ENCODE data around the gene ANKRD33B.
"Not testable (repeated sequence)": the region's sequence is repeated elsewhere in the genome, so short reads cannot be mapped to it uniquely, and the experiment has no call there.

The ANKRD33B gene

GRCh38 chr5:10635867-10636350 lies 72.0 kb downstream of the ANKRD33B start:
- peak; percentile 73 for DNase-seq (ENCODE audit: low read depth)
- no peak for TF ChIP-seq CTCF (IDR thresholded peaks at IDR 0.05; ENCODE audit: insufficient read depth, low read depth, low read length, missing control alignments)
- peak overlapping the region; percentile 15 for H3K4me3 ChIP-seq (ENCODE audit: low read depth, low read length)

DNA sequence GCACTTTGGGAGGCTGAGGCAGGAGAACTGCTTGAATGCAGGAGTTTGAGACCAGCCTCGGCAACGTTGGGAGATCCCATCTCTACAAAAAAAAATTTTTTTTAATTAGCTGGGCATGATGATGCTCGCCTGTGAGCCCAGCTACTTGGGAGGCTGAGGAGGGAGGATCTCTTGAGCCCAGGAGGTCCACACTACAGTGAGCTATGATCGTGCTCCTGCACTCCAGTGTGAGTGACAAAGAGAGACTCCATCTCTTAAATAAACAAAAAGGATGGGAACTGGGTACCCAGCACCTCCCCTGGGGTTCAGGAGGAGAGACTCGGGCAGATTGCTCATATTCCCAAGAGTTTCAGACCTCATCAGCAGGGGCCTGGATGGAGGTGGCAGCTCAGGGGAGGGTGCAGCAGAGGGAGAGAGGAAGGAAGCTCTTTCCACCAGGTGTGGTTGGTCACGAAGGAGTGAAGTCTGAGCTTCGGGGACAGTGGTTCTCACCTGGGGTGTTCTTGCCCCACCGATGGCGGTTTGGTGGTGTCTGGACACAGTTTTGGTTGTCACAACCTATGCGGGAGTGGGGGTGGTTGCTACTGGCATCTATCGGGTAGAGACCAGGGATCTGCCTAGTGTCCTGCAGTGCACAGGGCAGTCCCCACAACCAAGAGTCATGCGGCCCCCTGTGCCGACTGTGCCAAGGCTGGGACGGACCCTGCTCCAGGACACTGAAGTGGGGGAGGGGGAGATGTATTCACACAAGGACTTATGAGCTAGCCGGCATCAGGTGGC lies 72.7 kb downstream of the ANKRD33B start:
- DNase-seq (ENCODE audit: low read depth) = no peak
- H3K4me3 ChIP-seq (ENCODE audit: low read depth, low read length) = peak overlapping the region; percentile 15; the same call in 1 of the 2 replicates

DNA sequence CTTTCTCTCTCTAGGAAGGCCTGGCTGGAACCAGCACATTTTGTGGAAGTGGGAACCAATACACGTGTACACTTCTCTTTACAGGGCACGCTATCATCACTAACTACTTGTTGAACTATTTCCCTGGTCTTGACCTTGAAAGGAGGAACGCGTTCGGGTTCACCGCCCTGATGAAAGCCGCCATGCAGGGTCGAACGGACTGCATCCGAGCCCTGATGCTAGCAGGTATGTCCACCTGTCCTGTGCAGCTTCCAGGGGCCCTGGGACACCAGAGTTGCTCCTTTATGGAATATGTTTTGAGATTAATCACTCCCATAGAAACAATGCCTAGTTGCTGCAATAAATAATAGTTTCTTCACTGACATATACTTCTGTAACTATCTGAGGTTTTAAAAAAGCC lies 74.1 kb downstream of the ANKRD33B start:
- no peak for TF ChIP-seq CTCF (IDR thresholded peaks at IDR 0.05; ENCODE audit: insufficient read depth, low read depth, low read length, missing control alignments)
- no peak overlapping the region for H3K4me3 ChIP-seq (ENCODE audit: low read depth, low read length)
- DNase-seq (ENCODE audit: low read depth) = no peak

More for the DNA sequence above, 72.7 kb downstream of the ANKRD33B start:
- no peak for TF ChIP-seq CTCF (IDR thresholded peaks at IDR 0.05; ENCODE audit: insufficient read depth, low read depth, low read length, missing control alignments)

- DNase-seq (ENCODE audit: low read depth); H3K4me3 ChIP-seq (ENCODE audit: low read depth, low read length): not testable (repeated sequence)
Observed at GRCh38 chr5:10638723-10639122, 74.9 kb downstream of the ANKRD33B start.

GRCh38 chr5:10639846-10640368 lies 76.0 kb downstream of the ANKRD33B start:
- no peak for TF ChIP-seq CTCF (IDR thresholded peaks at IDR 0.05; ENCODE audit: insufficient read depth, low read depth, low read length, missing control alignments)
- H3K4me3 ChIP-seq (ENCODE audit: low read depth, low read length) = no peak overlapping the region
- no peak for DNase-seq (ENCODE audit: low read depth)

DNA sequence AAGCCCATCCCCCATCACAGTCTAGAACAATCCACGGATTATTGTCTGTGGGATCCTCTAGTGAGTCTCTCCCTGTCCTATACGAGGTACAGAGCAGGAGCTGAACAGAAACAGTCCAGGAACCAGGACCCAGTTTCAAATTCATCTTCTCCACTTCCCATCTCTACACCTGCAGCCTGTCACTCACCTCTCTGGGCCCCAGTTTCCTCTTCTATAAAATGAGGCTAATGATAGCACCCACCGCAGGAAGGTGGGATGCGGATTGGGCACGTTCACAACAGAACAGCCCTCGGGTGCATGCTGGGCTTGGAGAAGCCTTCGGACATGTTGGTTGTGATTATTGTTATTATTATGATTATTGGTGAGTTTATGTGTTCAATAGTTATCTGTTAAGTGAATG lies 78.5 kb downstream of the ANKRD33B start:
- no peak for DNase-seq (ENCODE audit: low read depth)
- no peak for TF ChIP-seq CTCF (IDR thresholded peaks at IDR 0.05; ENCODE audit: insufficient read depth, low read depth, low read length, missing control alignments)
- no peak overlapping the region for H3K4me3 ChIP-seq (ENCODE audit: low read depth, low read length)

GRCh38 chr5:10644192-10644591 lies 80.3 kb downstream of the ANKRD33B start:
- no peak for TF ChIP-seq CTCF (IDR thresholded peaks at IDR 0.05; ENCODE audit: insufficient read depth, low read depth, low read length, missing control alignments)
- no peak for DNase-seq (ENCODE audit: low read depth)
- no peak overlapping the region for H3K4me3 ChIP-seq (ENCODE audit: low read depth, low read length)

Data from GM12865 (cell line).